Hepatocyte (in vitro differentiated cells): ENCODE results near the gene CLSTN1.

Experiments used
- CTCF ChIP-seq: fragments of 200-600 bp; sonication (generic); IDR thresholded peaks from 2 replicates; pipeline ENCODE4 v1.5.1; 2016; ENCODE audit warnings: antibody characterized with exemption, mild to moderate bottlenecking; ENCODE audit not compliant: poor library complexity
- EZH2 ChIP-seq: fragments of 200-600 bp; sonication (generic); IDR thresholded peaks from 2 replicates; pipeline ENCODE4 v1.6.1; 2016; ENCODE audit warnings: antibody characterized with exemption, mild to moderate bottlenecking, borderline replicate concordance

- TF ChIP-seq CTCF (no peak), EZH2 (no peak)
Observed at GRCh38 chr1:9835758-9836631, 12.2 kb upstream of the CLSTN1 start.
